T-helper 9 cell (primary cell): ENCODE data around the gene PRPF6.
A peak's percentile ranks its signal among the peaks of the same experiment; 100 is the strongest.

ENCODE experiments used
- DNase-seq: peaks from one replicate; pipeline ENCODE4 v3.0.0-alpha.2; 2020

Gene PRPF6

DNA sequence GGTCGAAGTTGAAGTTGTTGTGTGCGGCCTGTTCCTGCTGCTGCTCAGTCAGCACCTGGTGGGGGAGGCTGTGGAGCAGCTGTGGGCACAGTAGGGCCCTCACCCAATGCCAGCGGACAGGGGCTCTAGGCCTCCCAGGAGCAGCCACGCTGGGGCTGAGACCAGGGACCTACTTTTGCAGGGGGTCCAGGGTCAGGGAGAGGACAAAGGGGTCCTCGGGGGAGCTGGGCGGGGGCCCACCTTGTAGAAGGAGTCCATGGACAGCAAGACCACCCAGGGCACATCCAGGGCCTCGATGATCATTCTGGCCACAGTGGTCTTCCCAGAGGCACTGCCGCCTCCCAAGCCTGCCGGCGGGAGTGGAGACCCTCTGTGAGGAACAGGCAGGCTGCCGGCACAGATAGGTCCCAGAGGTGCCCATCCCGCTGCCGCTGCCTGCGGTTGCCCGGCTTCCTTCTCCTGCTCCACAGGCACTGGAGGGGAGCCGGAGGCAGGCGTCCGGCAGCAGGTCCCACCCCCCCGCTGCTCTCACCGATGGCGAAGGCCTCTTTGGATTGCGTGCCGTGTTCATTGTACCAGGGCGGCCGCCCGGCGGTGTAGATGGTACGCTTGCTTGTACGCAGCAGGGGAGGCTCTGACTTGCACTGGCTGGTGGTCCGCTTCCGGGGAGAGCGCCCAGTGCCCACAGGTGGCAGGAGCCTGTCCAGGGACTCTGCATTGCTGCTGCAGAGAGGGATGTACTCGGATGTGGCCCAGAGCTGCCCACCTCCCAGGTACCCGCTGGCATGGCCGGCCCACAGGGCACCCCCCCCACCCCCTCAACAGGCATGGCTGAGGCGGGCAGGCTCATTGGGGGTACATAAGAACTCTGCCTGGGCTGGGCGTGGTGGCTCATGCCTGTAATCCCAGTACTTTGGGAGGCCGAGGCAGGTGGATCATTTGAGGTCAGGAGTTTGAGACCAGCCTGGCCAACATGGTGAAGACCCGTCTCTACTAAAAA is 34.7 kb upstream of the PRPF6 start:
- no peak for DNase-seq

GRCh38 chr20:63946986-63947637 is 33.8 kb upstream of the PRPF6 start:
- DNase-seq: no peak

DNA sequence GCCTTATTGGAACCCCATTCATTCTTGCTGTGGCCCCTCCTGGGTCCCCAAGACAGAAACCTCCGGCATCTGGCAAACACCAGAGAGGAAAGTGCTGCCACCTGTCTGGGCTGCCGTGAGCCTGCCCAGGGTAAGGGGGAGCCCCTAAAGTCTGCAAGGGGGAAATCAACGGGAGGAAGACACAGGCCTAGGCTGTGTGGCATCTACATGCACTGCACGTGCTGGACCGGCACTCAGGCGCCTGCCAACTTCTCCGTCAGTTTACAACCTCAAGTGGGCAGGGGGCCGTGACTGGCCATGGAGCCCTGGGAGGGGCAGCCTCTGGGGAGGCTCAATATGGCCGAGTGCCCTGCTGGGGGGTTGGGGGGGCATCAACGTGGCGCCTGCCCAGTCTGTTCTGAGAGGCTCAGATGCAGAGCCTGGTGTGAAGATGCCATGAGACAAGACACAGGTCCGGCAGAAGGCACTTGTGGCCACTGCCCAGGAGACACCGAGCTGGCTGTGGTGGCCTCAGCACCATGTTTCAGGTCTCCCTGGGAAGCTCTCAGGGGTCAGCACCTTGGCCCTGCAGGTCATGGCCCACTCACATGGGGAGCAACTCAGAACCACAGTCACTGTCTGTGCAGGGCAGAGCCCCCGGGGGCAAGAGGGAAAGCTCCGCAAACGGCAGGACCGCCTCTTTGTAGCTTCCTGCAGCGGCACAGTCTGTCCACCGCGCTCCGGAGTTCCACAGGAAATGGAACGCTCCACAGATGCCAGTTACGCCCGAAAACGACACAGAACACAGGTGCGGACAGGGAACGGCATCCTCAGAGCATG is 33.1 kb upstream of the PRPF6 start:
- no peak for DNase-seq

- DNase-seq: no peak
Observed at GRCh38 chr20:63950701-63951397, 30.1 kb upstream of the PRPF6 start.

GRCh38 chr20:63951398-63952209 is 29.3 kb upstream of the PRPF6 start:
- DNase-seq: no peak

DNA sequence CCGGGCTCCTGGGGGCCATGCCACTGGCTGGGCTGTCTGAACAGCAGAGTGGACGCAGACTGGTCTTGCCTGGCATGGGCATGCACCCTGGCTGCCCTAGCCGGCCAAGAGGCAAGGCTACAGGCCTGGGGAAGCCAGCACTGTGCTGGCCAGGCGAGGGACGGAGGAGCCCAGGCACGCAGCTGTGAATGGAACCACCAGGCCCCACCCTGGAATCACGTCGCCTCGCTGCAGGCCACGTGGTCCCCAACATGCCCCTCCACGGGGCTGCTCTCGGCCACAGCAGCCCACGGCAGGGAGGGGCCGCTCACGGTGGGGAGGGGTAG is 28.8 kb upstream of the PRPF6 start:
- DNase-seq: no peak

GRCh38 chr20:63952769-63953168 is 28.2 kb upstream of the PRPF6 start:
- DNase-seq: no peak

GRCh38 chr20:63953764-63954429 is 27.0 kb upstream of the PRPF6 start:
- DNase-seq: no peak

DNA sequence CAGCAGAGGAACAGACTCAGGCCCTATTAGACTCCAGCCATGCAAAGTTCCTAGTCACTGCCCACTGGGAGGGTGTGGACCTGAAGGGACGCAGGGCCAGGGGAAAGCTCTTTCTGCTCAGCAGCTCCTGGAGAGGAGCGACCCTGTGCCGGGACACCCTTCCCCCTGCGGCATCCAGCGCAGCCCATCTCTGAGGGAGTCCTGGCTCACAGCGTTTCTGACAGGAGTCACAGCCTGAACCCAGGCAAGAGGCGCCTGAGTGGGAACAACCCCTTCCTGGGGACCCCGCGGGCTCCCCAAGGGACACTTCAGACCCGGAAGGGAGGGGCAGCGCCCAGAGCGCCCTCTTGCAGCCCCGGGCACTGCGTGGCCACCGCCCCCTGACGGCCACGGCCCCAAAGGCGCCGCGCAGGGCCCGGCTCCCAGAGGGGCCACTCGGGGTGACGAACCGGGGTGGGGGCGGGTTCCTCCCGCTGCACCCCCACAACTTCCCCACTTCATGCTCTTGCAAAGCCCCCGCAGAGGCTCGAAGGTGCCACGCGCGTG is 25.6 kb upstream of the PRPF6 start:
- DNase-seq: no peak

DNA sequence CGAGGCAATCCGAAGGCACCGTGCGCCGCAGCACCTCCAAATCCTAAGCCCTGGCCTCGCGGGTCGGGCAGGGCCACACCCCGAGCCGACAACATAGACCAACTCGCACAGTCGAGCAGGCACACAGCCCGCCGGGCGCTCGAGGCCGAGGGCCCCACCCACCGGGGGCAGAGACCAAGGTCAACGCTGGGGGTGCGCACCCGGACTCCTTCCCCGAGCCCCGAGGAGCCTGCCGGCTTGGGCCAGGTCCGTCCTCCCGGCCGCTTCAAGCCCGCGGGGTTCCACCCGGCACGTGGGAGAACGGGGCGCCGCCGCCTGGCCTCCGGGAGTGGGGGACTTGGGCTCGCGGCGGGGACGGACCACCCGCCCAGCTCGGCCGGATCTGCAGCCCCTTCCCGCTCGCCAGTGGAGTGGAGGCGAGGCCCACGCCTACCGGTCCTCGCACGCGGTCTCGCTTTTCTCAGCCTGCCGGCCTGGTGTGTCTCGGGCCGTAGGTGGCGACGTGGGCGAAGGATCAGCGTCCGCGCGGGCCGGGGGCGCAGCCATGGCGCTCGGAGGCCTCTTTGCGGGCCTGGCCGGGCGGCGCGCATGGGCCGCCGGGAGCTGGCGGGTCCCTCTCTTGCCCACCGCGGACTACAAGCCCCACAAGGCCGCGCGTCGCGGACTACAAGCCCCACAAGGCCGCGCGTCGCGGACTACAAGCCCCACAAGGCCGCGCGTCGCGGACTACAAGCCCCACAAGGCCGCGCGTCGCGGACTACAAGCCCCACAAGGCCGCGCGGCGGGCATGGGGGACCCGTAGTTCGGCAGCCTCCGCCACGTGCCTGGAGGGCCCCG is 24.9 kb upstream of the PRPF6 start, which contains the start of gene UCKL1:
UCKL1 (minus strand) TSS at position 590 of the 837 bp plus-strand sequence; CDS start at position 546, 44 bp downstream.
- peak; percentile 86 for DNase-seq

DNA sequence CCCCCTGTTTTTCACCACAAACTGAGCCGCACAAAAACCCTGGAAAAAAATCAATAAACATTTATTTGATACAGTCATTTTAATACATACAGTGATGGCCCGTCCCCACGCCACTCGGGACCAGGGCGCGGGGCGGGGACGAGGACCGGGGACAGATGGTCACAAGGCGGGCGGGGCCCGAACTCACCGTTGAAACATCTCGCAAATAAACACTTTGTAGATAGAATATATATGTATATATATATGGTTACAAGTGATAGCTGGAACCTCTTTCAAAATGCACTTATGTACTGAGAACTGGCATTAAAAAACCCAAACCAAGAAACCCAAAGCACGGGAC is 24.3 kb upstream of the PRPF6 start:
- DNase-seq: no peak

- peak; percentile 54 for DNase-seq
Observed at GRCh38 chr20:63957004-63957689, 23.8 kb upstream of the PRPF6 start.

DNA sequence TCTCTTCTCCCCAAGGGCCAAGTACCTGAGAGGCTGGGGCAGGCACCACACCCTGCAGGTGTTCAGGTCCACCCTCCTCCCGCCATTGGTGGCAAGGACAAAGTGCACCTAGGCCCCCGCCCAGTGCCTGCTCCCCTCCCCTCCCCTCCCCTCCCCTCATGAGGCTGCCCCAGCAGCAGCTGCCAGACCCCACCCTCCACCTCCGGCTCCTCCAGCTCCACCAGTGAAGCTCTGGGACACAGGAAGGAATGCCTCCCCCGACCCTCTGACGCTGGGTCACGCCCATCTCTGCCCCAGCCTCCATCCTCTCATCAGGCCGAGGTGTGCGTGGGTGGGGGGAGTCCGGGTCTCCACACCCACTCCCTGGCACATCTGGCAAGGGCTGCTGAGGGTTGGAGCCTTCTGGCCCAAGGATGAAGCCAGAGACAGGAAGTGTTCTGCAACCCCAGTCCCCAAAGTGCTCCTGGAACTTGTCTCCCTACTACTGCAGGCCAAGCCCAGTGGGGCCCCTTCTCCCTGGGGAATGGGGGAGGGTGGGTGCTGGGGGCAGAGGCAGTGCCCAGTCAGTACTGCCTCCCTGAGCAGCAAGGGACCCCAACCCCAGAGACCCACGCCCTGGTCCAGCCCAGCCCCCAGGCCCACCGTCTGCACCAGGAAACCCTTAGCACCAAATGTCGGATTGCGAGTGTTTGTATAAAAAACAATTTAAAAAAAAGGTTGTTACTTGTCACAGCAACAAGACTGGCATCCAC is 23.1 kb upstream of the PRPF6 start:
- no peak for DNase-seq

DNA sequence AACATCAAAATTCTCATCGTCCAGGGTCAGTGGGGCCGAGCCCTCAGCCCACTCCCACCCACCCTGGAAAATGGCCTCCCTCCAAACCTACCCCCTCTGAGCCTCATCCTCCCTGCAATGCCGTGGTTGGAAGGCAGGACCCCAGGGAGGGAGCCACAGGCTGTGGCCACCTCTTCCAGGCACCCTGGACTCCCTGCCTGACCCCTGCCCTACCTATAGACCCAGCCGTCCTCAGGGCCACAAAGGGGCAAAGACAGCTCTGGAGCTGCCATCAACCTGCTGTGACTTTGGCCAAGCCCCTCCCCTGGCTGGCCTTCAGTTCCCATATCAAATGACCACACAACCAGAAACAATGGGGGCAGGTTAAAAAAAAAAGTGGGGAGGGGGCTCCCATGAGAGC is 22.5 kb upstream of the PRPF6 start:
- no peak for DNase-seq

DNA sequence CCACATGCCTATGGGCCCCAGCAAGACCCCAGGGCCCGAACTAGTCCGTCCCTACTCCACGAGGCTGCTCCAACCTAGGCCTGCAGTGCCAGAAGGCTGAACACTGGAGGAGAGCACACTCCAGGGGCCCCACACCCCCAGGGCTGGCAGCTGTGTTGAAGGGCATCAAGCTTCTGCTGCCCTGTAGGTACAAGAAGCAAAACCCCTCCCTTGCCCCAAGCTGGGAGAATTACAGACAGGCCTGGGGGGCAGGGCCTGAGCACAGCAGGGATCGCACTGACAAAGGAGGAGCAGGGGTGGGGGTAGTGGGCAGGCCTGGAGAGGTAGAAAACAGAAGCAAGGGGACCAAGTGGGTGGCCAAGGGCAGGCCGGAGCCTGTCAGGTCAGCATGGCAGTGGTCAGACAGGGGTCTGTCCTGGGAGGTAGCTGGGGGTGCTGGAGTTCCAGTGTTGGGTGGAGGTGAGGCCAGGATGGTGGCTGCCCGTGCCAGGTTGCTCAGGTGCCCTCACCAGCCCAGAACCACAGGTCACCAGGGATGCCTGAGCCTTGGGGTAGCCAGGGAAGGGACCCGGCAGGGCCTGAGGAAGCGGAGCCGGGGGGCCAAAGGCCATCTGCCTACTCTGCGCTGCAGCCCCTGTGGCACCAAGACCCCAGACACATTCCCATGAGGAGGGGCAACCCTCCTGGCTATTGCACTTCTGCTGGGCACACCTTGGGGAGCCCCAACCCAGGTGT is 21.8 kb upstream of the PRPF6 start:
- DNase-seq: no peak

GRCh38 chr20:63959699-63960075 is 21.2 kb upstream of the PRPF6 start:
- no peak for DNase-seq
